Hepatocyte (in vitro differentiated cells): Measurements from ENCODE around the gene CRY1. TPM values are rescaled to one million over a fixed set of nuclear protein-coding genes. Genes with fewer than 3 reads are reported as not detected.

Source experiments
- DNase-seq: peaks from one replicate; pipeline ENCODE4 v3.0.0-alpha.2; 2016; ENCODE audit warnings: low spot score
- H2AFZ ChIP-seq: fragments of 200-600 bp; sonication (generic); 2 replicates; pipeline ENCODE4 v1.6.0; 2016; ENCODE audit warnings: antibody characterized with exemption, mild to moderate bottlenecking
- H3K27ac ChIP-seq: fragments of 200-600 bp; sonication (generic); 2 replicates; pipeline ENCODE4 v1.5.1; 2016; ENCODE audit warnings: mild to moderate bottlenecking
- H3K27me3 ChIP-seq: fragments of 200-600 bp; sonication (generic); 2 replicates; pipeline ENCODE4 v1.6.1; 2016
- H3K36me3 ChIP-seq: fragments of 200-600 bp; sonication (generic); replicated peaks from 2 replicates; pipeline ENCODE4 v1.5.1; 2016; ENCODE audit warnings: low read depth; ENCODE audit not compliant: insufficient read depth
- H3K4me1 ChIP-seq: fragments of 200-600 bp; sonication (generic); 2 replicates; pipeline ENCODE4 v1.5.1; 2016; ENCODE audit warnings: mild to moderate bottlenecking, moderate library complexity; ENCODE audit not compliant: insufficient read depth
- H3K4me2 ChIP-seq: fragments of 200-600 bp; sonication (generic); 2 replicates; pipeline ENCODE4 v1.6.0; 2016
- H3K4me3 ChIP-seq: fragments of 200-600 bp; sonication (generic); 2 replicates; pipeline ENCODE4 v1.5.1; 2016; ENCODE audit warnings: mild to moderate bottlenecking
- H3K79me2 ChIP-seq: fragments of 200-600 bp; sonication (generic); 2 replicates; pipeline ENCODE4 v1.6.0; 2017; ENCODE audit warnings: mild to moderate bottlenecking
- H3K9me2 ChIP-seq: fragments of 200-600 bp; sonication (generic); replicated peaks from 2 replicates; pipeline ENCODE4 v1.6.0; 2017; ENCODE audit warnings: mild to moderate bottlenecking; ENCODE audit not compliant: insufficient read depth
- H3K9me3 ChIP-seq: fragments of 200-600 bp; sonication (generic); 2 replicates; pipeline ENCODE4 v1.5.1; 2016; ENCODE audit warnings: low read depth, mild to moderate bottlenecking
- H4K20me1 ChIP-seq: fragments of 200-600 bp; sonication (generic); 2 replicates; pipeline ENCODE4 v1.6.0; 2016; ENCODE audit warnings: mild to moderate bottlenecking; ENCODE audit not compliant: insufficient read depth, poor library complexity, severe bottlenecking
- EZH2 ChIP-seq: fragments of 200-600 bp; sonication (generic); IDR thresholded peaks from 2 replicates; pipeline ENCODE4 v1.6.1; 2016; ENCODE audit warnings: antibody characterized with exemption, mild to moderate bottlenecking, borderline replicate concordance
- EZH2phosphoT487 ChIP-seq: fragments of 200-600 bp; sonication (generic); IDR thresholded peaks from one replicate; pipeline ENCODE4 v1.6.1; 2018; ENCODE audit warnings: antibody characterized with exemption, mild to moderate bottlenecking, low read depth, moderate library complexity; ENCODE audit not compliant: unreplicated experiment, severe bottlenecking
- WGBS: methylation state at CpG from one replicate; pipeline ENCODE4 v1.1.6; 2016; ENCODE audit warnings: low lambda C conversion rate; ENCODE audit errors: missing lambda C conversion rate; 5-methylcytosine and 5-hydroxymethylcytosine counted together
- polyA plus RNA-seq: library from polyadenylated mRNA; unstranded; fragments of >200 nt; fragmentation: Nextera tagmentation; extraction: Ambion mirVana; gene quantifications from 2 replicates; pipeline ENCODE4 v1.2.1, GENCODE V29; 2016
- total RNA-seq: library from RNA; depleted of rRNA; stranded (reverse); fragments of >200 nt; gene quantifications from 2 replicates; pipeline ENCODE4 v1.2.3, GENCODE V29; 2014
- TF ChIP-seq, protein P1 (sequence below): fragments of 200-600 bp; sonication (generic); IDR thresholded peaks from 2 replicates; pipeline ENCODE4 v1.5.1; 2016; ENCODE audit warnings: antibody characterized with exemption, mild to moderate bottlenecking; ENCODE audit not compliant: poor library complexity

The CRY1 gene
- total RNA-seq (27.7 and 34.6 TPM in 2 replicates), polyA plus RNA-seq (25.3 and 29.1 TPM in 2 replicates)

DNA sequence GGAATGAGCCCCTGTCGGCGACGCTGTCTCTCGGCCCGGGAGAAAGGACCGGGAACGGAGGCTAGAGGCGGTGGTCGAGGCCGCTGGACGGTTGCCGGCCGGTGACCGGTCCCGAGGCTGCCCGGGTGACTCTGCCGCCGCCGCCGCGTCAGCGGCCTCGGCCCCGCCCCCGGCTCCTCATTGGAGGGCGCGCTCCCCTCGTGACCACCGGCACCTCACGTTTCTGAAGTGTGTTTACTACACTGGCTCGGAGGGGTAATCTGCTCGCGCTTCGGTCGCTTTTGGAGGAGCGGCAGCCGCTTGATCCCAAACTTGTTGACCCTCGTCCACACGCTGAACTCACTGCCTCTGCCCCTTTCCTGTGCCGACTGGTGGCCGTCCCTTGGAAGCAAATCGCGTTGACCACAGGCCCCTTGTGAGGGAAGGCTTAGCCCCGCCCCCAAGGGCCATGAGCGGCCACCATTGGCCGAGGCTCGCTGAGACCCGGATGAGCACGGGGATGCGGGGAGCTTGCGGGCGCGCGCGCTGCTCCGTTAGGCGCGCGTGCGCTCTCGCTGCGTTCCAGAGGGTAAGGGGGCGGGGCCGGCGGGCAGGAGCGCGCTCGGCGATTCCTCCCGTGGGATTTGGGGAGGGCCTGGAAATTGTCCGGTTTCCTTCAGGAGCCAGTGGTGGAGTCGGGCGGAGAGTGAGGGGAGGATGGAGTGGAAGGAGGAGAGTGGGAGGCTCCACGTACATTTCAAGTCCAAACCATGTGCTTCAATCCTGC lies at the start of gene CRY1:
Gene CRY1 (minus strand): TSS at position 133 of the 766 bp plus-strand sequence. CDS start 588 bp downstream, outside the sequence.
- Histone ChIP-seq H2AFZ (peak within 1 kb of the TSS; percentile 51), H3K4me2 (peak within 1 kb of the TSS; percentile 79), H3K4me1 (peaks cover 11% of the 10 kb centered on the region), H3K36me3 (no peaks in the 10 kb centered on the region), H4K20me1 (peaks cover 14% of the 10 kb centered on the region), H3K27ac (peak within 1 kb of the TSS; percentile 91), H3K79me2 (peaks cover 32% of the 10 kb centered on the region), H3K4me3 (peak within 1 kb of the TSS; percentile 55), H3K9me3 (no peaks in the 10 kb centered on the region), H3K27me3 (no peaks in the 10 kb centered on the region), H3K9me2 (no peaks in the 10 kb centered on the region)
- DNase-seq = peak; percentile 98
- TF ChIP-seq, protein P1, sequence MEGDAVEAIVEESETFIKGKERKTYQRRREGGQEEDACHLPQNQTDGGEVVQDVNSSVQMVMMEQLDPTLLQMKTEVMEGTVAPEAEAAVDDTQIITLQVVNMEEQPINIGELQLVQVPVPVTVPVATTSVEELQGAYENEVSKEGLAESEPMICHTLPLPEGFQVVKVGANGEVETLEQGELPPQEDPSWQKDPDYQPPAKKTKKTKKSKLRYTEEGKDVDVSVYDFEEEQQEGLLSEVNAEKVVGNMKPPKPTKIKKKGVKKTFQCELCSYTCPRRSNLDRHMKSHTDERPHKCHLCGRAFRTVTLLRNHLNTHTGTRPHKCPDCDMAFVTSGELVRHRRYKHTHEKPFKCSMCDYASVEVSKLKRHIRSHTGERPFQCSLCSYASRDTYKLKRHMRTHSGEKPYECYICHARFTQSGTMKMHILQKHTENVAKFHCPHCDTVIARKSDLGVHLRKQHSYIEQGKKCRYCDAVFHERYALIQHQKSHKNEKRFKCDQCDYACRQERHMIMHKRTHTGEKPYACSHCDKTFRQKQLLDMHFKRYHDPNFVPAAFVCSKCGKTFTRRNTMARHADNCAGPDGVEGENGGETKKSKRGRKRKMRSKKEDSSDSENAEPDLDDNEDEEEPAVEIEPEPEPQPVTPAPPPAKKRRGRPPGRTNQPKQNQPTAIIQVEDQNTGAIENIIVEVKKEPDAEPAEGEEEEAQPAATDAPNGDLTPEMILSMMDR = no peak
- TF ChIP-seq EZH2 (no peak), EZH2phosphoT487 (no peak)
- WGBS = 2% methylated on average over 62 of the region's 74 CpGs

DNA sequence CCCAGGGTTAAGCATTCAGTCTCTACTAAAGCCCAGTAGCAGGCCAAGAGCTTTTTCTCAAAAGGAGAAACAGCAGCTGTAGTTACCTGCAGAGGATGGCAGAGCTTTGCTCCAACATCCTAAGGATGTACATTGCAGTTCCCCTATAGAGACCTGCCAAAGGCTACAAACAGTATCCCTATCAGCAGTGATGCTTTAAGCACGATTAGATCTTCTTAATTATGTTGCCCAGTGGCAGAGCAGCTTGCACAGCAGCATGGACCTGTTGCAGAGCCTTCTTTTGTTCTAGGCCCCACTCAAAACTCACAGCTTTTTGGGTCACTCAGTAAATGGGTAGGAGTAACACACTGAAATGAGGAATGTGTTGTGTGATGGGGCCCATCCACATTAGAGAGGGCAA lies 46.4 kb upstream of the CRY1 start:
- H3K27me3 ChIP-seq = no peaks in the 10 kb centered on the region
- H4K20me1 ChIP-seq = no peaks in the 10 kb centered on the region
- TF ChIP-seq EZH2 (no peak), EZH2phosphoT487 (no peak)
- TF ChIP-seq, protein P1 = no peak
- H3K79me2 ChIP-seq = no peaks in the 10 kb centered on the region
- no peak overlapping the region for H3K4me3 ChIP-seq
- no peak overlapping the region for H3K4me2 ChIP-seq
- no peak overlapping the region for H3K27ac ChIP-seq
- H2AFZ ChIP-seq = no peak overlapping the region
- WGBS = 83% methylated on average over 1 of the region's 1 CpG
- H3K4me1 ChIP-seq = no peaks in the 10 kb centered on the region
- no peaks in the 10 kb centered on the region for H3K36me3 ChIP-seq
- no peaks in the 10 kb centered on the region for H3K9me3 ChIP-seq
- H3K9me2 ChIP-seq = no peaks in the 10 kb centered on the region
- no peak for DNase-seq

DNA sequence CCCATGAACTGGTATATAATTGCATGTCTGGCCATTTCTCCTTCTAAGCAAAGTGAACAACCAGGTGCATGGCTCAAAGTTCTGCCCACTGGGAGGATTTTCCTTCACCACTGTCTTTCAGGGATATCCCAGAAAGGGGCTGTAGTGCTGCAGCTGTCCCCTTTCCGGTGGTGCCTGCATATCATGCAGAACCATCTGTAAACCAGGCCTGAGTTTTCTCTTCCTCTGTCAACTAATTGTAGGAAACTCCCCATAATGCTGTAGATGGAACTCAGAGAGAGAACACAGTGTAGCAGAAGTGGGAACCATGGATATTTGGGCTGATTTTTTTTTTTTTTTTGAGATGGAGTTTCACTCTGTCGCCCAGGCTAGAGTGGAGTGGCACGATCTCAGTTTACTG lies 45.6 kb upstream of the CRY1 start:
- TF ChIP-seq EZH2 = no peak
- TF ChIP-seq, protein P1 = no peak
- TF ChIP-seq EZH2phosphoT487 = no peak
- DNase-seq = no peak
- H3K79me2 ChIP-seq = no peaks in the 10 kb centered on the region
- H3K27me3 ChIP-seq = no peaks in the 10 kb centered on the region
- H3K36me3 ChIP-seq = no peaks in the 10 kb centered on the region
- H3K4me2 ChIP-seq = no peak overlapping the region
- WGBS = 78% methylated on average over 3 of the region's 3 CpGs
- no peaks in the 10 kb centered on the region for H3K9me2 ChIP-seq
- H3K4me3 ChIP-seq = no peak overlapping the region
- no peaks in the 10 kb centered on the region for H4K20me1 ChIP-seq
- no peaks in the 10 kb centered on the region for H3K4me1 ChIP-seq
- no peaks in the 10 kb centered on the region for H3K9me3 ChIP-seq
- H2AFZ ChIP-seq = no peak overlapping the region
- H3K27ac ChIP-seq = no peak overlapping the region
